HL-60/S4 treated with retinoic acid at 250 ng/mL for 4 days and 3 days (cell line): ENCODE results near the gene ILK.

Experiments used
- in situ Hi-C: fragments of 300-500 bp; cut with MboI; formaldehyde crosslinking; loops from 2 replicates; pipeline ENCODE4 v1.7.0; 2022; ENCODE audit warnings: low sequenced_read_pairs

ILK gene

GRCh38 chr11:6604790-6605189 is 1.2 kb downstream of the ILK start:
- in situ Hi-C loops: no loop called here

- in situ Hi-C loops: no loop called here
These were observed 3.1 kb downstream of the ILK start for GRCh38 chr11:6606471-6607189.

DNA sequence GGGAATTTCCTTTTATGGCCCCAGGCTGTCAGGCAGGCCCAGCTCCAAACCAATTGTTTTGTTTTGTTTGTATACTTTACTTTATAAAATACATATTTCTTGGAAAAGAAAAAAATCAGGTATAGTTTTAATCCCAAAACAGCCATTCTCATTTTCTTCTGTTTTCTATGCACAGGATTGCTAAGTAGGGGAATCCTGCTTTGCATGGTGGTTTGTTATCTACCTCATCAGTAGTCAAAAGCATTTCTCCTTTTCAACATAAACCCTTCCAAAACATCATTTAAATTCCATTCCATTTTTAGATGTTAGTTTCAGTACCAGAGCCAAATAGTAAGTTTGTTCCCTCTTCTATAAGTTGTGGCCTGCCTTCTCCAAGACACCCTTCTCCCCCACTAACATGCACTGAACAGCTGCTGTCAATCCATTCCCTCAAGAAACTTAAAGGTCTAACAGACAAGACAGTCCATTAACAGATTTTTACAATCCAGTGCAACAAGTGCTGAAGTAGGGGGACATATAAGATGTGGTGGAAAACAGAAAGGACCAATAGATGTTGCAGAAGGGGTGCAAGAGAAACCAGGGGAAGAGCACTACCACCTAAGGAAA is 3.7 kb downstream of the ILK start:
- in situ Hi-C loops: no loop called here

DNA sequence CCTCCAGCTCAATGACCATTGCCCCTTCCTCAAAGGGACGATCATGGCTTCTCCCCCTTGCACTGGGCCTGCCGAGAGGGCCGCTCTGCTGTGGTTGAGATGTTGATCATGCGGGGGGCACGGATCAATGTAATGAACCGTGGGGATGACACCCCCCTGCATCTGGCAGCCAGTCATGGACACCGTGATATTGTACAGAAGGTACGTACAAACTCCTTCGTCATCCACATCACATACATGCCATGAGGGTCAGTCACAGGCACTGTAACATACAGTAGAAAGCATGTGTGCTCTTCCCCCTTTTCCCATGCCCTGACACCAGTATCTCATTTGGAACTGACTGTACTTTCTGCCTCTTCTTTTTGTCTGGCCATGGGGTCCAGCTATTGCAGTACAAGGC is 4.4 kb downstream of the ILK start:
- in situ Hi-C loops: no loop called here

DNA sequence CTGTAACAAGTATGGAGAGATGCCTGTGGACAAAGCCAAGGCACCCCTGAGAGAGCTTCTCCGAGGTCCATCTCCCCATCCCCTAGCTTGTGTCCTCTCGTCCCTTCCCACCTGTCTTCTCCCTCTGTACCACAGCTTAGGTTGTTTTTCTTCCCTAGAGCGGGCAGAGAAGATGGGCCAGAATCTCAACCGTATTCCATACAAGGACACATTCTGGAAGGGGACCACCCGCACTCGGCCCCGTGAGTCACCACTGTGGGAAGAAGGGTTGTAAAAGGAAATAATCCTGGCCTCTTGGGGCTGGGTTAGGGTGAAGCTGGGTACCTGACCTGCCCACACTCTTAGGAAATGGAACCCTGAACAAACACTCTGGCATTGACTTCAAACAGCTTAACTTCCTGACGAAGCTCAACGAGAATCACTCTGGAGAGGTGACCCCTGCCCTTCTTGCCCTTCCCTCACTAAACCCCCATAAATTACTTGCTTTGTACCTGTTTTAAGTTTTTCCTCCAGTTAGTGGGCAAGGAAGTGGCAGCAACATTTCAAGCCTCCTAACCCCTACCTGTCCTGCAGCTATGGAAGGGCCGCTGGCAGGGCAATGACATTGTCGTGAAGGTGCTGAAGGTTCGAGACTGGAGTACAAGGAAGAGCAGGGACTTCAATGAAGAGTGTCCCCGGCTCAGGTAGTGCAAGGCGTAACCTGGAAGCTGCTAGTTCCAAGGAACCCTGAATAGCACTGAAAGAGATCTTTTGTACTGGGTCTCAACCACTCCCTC is 5.3 kb downstream of the ILK start:
- in situ Hi-C loops: no loop called here

GRCh38 chr11:6609502-6610015 is 6.0 kb downstream of the ILK start:
- in situ Hi-C loops: no loop called here

DNA sequence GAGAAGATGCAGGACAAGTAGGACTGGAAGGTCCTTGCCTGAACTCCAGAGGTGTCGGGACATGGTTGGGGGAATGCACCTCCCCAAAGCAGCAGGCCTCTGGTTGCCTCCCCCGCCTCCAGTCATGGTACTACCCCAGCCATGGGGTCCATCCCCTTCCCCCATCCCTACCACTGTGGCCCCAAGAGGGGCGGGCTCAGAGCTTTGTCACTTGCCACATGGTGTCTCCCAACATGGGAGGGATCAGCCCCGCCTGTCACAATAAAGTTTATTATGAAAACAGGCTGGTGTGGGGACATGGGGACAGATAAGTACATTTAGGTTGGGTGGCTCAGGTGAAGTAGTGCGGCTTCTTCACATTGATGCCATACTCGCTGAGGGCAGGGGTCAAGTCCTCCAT is 7.0 kb downstream of the ILK start:
- in situ Hi-C loops: no loop called here

GRCh38 chr11:6611092-6611962 is 7.8 kb downstream of the ILK start:
- in situ Hi-C loops: no loop called here

DNA sequence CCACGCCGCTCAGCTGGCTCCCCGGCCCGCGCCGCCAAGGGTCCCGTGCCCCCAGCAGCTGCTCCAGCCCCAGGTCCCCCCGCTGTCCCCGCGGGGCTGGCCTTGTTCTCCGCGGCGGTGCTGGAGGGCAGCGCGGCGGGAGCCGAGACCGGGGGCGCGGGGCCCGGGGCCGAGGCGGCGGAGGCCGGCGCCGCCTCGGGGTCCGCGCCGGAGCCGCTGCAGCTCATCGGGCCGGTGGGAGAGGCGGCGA is 8.3 kb downstream of the ILK start:
- in situ Hi-C loops: no loop called here

GRCh38 chr11:6612213-6613041 is 8.9 kb downstream of the ILK start, which contains the start of gene TAF10:
TSS of gene TAF10 (minus strand) at chr11:6612216. CDS start at chr11:6612189, 27 bp downstream.
- in situ Hi-C loops: no loop called here

GRCh38 chr11:6613496-6613895 is 9.9 kb downstream of the ILK start:
- in situ Hi-C loops: no loop called here

DNA sequence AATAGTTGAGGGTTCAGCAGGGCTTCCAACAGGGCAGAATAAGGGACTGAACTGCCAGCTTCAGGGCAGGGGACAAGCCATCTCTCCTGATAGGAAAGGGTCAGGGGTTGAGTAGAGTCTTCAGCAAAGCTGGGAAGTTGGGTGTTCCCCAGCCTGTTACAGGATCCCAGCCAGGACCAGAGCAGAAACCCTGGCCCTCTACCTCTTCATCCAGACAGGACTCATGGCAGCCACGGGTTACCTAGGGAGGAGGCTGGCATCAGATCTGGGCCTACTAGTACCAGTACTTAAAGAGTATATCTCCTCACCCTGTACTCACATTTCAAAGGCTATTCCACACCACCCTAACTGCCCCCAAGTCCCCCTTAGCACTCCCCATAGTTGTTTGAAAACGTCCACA is 10.9 kb downstream of the ILK start:
- in situ Hi-C loops: no loop called here

DNA sequence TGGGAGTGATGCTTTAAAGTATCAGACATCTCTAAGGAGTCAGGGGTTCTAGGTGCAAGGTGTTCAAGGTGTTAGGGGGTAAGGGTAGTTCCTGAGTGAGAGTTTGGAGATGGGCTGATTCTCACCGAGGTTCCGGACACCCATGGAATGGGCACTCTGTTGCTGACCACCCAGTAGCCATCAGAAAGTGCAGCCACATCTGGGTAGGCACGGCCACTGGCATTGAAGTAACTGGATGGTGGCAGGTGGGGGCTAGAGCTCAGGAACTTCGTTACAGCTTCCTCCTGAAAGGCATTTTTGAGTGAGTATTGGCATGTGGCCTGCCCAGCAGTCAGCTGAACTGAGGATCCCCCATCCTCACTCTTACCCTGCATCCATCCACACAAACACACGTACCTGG is 11.5 kb downstream of the ILK start:
- in situ Hi-C loops: no loop called here

GRCh38 chr11:6615882-6616585 is 12.5 kb downstream of the ILK start:
- in situ Hi-C loops: no loop called here

DNA sequence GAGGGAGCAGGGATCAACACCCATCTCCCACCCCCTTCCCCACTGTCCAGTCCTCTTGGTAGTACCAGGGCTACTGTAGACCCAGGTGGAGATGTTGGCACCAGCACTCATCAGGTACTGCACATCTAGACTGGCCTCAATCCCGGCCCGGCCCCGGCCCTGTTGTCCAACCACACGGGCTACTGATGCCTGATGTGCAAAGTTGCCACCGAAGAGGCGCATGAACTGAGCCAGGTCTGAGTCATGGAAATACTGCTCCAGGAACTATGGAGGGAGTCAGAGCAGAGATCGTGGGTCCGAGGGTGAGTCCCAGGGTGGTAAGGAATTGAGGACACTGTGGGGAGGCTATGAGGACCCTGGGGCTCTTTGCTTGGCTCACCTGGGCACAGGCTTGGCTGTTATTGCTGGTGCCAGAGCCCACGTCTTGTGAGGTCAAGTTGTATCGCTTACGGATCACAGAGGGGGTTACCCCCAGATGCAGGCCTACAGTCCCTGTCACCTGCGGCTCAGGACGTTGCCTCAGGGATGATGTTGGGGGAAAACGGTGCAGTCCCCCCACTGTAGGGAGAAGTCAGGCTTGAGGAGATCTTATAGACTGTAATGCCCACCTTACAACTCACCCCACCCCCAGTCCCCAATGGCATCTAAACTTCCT is 13.1 kb downstream of the ILK start:
- in situ Hi-C loops: no loop called here

DNA sequence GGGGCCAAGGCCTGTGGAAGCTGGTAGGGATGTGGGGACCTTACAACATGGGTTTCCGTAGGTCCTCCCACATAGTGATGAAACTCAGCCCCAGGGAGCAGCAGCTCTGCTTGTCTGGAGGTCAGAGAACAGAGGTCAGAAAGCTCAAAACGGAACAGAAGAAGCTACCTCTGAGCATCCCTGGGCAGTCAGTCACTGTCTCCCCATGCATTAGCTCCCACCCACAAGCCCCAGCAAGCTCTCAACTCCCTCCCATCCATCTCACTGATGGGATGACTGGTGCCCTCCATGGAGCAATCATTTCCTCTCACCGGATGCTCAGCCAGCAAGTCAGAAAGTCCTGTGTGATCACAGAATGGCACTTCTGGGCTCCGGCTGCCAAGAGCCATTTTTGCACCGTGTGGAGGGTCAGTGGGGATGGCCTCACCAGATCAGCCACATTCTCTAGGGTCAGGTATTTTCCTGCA is 13.8 kb downstream of the ILK start:
- in situ Hi-C loops: no loop called here

GRCh38 chr11:6618117-6619003 is 14.8 kb downstream of the ILK start:
- in situ Hi-C loops: no loop called here
